ENCODE results near the gene WARS2. TPM values are rescaled to one million over a fixed set of nuclear protein-coding genes. Genes with fewer than 3 reads are reported as not detected.
A peak's percentile ranks its signal among the peaks of the same experiment; 100 is the strongest.

The WARS2 gene
- total RNA-seq, 1 donor from 2014 or later = 11.9 TPM

DNA sequence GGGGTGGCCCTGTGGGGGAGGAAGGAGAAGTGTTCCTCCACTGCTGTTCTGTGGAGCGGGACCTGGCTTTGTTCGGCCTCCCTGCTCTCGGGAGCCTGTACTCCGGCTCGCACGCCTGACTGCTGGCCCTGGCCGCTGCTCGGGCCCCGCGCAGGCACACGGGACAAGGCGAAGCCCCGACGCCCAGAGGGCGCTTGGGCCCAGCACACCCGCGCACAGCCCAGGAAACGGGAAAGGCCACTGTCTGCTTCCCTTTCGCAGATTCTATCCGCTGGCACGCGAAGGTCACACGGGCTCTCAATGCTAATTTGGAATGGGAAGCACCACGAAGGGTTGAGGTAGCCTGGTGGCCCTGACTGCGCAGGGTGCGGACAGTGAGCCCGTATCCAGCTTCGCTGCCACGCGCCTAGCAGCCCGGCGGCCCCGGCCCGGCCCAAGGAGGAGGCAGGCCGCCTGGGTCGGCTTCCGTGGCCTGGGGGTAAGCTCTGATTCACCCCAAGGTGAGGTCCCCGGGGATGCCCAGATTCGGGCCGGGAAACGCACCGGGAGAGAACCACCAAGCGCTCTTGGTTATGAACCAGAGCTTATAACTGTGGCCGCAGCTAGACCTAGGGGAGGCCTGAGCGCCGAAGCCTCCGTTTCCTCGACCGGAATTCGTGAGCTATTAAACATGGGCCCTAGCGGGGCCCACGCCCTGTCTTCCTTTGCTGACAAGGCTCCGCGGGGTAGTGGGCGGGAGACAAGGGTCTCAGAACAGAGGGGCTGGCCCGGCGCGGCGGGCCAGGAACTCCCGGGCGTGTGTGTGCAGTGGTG is 132.6 kb downstream of the WARS2 start:
- Histone ChIP-seq H3K9me3 (no peaks in the 10 kb centered on the region), H3K36me3 (no peaks in the 10 kb centered on the region), H3K4me1 (peaks cover 6 to 8% of the 10 kb centered on the region in 2 donors), H3K4me3 (peak overlapping the region; percentile 27 to 59), H3K27me3 (peaks cover 19% of the 10 kb centered on the region), H3K27ac (no peak overlapping the region)
- DNase-seq (ENCODE audit: low spot score in 2 of 2) = no peak
- intact Hi-C loops (cut with DNase I) = loop anchor here (5.0 kb wide), 1 partner anchor 856 kb away; no protein-coding TSS in a partner anchor
- TF ChIP-seq, protein P1, sequence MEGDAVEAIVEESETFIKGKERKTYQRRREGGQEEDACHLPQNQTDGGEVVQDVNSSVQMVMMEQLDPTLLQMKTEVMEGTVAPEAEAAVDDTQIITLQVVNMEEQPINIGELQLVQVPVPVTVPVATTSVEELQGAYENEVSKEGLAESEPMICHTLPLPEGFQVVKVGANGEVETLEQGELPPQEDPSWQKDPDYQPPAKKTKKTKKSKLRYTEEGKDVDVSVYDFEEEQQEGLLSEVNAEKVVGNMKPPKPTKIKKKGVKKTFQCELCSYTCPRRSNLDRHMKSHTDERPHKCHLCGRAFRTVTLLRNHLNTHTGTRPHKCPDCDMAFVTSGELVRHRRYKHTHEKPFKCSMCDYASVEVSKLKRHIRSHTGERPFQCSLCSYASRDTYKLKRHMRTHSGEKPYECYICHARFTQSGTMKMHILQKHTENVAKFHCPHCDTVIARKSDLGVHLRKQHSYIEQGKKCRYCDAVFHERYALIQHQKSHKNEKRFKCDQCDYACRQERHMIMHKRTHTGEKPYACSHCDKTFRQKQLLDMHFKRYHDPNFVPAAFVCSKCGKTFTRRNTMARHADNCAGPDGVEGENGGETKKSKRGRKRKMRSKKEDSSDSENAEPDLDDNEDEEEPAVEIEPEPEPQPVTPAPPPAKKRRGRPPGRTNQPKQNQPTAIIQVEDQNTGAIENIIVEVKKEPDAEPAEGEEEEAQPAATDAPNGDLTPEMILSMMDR (IDR thresholded peaks at IDR 0.05) = no peak

DNA sequence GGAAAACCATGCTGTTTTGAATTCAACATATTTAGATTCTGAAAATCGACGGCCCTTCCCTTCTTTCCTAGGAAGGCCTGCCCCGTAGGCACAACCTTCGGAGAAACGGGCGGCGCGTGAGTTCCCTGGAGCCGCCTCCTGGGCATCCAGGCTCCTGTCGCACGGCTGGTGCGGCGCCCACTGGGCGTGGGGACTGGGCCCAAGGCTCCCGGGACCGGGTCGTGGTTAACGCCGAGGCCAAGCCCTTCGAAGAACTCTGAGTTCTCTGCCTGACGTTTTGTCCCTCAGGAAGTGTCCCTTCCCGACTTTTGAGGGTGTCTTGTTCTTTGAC is 133.1 kb downstream of the WARS2 start:
- Histone ChIP-seq H3K36me3 (no peaks in the 10 kb centered on the region), H3K27ac (no peak overlapping the region), H3K27me3 (peaks cover 19% of the 10 kb centered on the region), H3K9me3 (no peaks in the 10 kb centered on the region), H3K4me1 (peaks cover 6 to 8% of the 10 kb centered on the region in 2 donors), H3K4me3 (peak overlapping the region in 1 of 2 donors; percentile 59)
- TF ChIP-seq, protein P1 (IDR thresholded peaks at IDR 0.05) = no peak
- intact Hi-C loops (cut with DNase I) = loop anchor here (5.0 kb wide), 1 partner anchor 855 kb away; no protein-coding TSS in a partner anchor
- no peak for DNase-seq (ENCODE audit: low spot score in 2 of 2)

DNA sequence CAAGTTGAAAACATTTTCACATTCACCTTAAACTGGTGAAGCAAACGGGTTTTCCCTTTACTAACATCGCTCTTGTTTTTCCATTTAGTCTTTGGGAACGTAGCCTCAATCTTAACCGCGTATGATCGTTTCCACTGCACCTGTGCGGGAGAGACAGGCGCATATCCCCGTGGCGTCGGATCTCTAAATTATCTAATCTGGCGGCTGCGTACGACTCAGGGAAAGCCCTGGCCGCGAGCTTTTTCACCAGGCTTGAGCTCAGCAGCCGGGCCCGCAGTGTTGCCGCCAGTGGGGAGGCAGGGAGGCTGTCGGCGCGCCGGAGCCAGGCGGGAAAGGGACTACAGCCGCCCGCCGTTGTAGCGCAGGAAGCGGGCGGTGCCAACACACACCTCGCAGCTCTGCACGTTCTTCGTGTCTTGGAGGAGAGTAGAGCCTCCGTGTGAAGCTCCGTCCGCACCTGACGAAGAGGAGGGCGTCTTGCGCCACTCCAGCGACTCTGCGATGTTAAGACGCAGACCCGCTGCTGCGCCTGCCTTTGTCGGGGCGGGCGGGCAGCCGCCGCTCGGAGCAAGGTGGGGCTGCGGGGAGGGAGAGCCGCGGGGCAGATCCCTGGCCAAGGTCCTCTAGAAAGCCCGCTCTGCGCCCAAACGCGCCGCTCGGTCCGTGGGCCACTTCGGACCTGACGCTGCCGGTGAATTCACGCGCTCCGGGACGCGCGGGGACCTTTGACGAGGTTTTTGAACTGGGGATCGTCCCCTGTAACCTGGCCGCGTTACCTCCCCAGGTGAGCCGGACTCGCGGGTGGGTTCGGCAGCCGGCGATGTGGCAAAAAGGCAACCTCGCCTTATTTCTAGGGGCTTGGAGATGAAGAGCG is 133.8 kb downstream of the WARS2 start:
- no peak for DNase-seq (ENCODE audit: low spot score in 2 of 2)
- TF ChIP-seq, protein P1 (IDR thresholded peaks at IDR 0.05) = no peak
- Histone ChIP-seq H3K4me1 (peaks cover 6 to 8% of the 10 kb centered on the region in 2 donors), H3K27ac (no peak overlapping the region), H3K27me3 (peaks cover 20% of the 10 kb centered on the region), H3K4me3 (peak overlapping the region; percentile 17 to 35), H3K9me3 (no peaks in the 10 kb centered on the region), H3K36me3 (no peaks in the 10 kb centered on the region)
- intact Hi-C loops (cut with DNase I) = loop anchor here (5.0 kb wide), 1 partner anchor 854 kb away; no protein-coding TSS in a partner anchor

DNA sequence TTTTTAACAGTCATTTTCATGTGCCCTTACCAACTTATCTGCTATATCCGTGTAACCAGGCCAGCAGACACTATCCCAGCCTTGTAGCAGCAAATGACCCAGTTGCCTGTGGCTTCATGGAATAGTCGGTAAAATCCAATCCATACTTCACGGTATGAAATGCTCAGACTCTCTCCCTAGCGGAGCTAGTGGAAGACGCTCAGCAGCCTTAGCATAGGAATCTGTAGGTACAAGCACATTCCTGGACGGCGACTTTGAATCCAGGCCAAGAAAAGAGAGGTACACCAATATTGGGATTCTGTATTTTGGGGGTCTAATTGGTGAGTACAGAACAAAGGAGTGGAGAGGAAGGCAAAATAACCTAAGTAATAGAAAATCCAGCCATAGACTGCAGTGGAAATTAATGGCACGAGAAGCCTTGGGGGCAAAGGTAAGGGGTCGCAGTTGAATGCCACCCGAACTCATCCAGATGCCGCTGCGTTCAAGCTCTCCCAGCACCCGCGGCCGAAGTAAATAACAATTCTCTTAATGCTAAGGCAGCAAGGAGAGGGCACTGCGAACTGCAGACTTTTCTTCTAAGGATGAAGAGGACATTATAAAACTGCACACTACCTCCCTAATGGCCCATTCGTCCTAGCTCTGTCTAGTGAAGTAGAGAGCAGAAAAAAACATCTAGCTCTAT is 134.6 kb downstream of the WARS2 start:
- H3K4me1 ChIP-seq = peaks cover 9 to 13% of the 10 kb centered on the region in 2 donors
- H3K4me3 ChIP-seq = no peak overlapping the region
- intact Hi-C loops (cut with DNase I) = loop anchor here (5.0 kb wide), 1 partner anchor 854 kb away; no protein-coding TSS in a partner anchor

DNA sequence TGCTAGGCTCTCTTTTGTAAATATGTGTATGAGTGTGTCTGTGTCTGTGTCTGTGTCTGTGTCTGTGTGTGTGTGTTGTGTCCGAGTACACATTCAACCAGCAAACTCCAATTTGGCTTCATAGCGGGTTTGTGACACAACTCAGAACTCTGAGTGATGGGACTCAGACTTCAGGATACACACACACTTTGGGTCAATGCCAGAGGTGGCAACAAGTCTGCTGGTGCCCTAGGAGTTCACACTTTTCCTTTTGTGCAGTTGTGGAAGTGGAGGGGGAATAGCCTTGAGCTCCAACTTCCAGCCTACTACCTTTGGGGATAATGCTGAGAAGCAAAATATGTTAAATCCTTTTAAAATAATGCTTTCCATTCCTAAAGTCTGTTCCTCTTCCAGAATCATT is 135.7 kb downstream of the WARS2 start:
- Histone ChIP-seq H3K4me3 (no peak overlapping the region), H3K9me3 (no peaks in the 10 kb centered on the region), H3K36me3 (no peaks in the 10 kb centered on the region), H3K4me1 (peaks cover 9 to 19% of the 10 kb centered on the region in 2 donors), H3K27me3 (peaks cover 27% of the 10 kb centered on the region), H3K27ac (no peak overlapping the region)
- intact Hi-C loops (cut with DNase I) = loop anchor here (5.0 kb wide), 1 partner anchor 852 kb away; no protein-coding TSS in a partner anchor
- DNase-seq (ENCODE audit: low spot score in 2 of 2) = no peak
- TF ChIP-seq, protein P1 (IDR thresholded peaks at IDR 0.05) = no peak

More for the DNA sequence above, 134.6 kb downstream of the WARS2 start:
- Histone ChIP-seq H3K27ac (no peak overlapping the region), H3K27me3 (peaks cover 27% of the 10 kb centered on the region), H3K9me3 (no peaks in the 10 kb centered on the region), H3K36me3 (no peaks in the 10 kb centered on the region)
- no peak for DNase-seq (ENCODE audit: low spot score in 2 of 2)
- TF ChIP-seq, protein P1 (IDR thresholded peaks at IDR 0.05) = no peak
